ENCODE results near the gene GJD3. TPM values are rescaled to one million over a fixed set of nuclear protein-coding genes. Genes with fewer than 3 reads are reported as not detected.
"Not testable (repeated sequence)": the region's sequence is repeated elsewhere in the genome, so short reads cannot be mapped to it uniquely, and the experiment has no call there.

GJD3 gene
- total and polyA plus RNA-seq, 8 donors = 0.55 to 1.2 TPM; not detected in 6

- TF ChIP-seq EP300 (IDR thresholded peaks at IDR 0.05) (no peak), POLR2AphosphoS5 (IDR thresholded peaks at IDR 0.05) (no peak)
- TF ChIP-seq, protein P1, sequence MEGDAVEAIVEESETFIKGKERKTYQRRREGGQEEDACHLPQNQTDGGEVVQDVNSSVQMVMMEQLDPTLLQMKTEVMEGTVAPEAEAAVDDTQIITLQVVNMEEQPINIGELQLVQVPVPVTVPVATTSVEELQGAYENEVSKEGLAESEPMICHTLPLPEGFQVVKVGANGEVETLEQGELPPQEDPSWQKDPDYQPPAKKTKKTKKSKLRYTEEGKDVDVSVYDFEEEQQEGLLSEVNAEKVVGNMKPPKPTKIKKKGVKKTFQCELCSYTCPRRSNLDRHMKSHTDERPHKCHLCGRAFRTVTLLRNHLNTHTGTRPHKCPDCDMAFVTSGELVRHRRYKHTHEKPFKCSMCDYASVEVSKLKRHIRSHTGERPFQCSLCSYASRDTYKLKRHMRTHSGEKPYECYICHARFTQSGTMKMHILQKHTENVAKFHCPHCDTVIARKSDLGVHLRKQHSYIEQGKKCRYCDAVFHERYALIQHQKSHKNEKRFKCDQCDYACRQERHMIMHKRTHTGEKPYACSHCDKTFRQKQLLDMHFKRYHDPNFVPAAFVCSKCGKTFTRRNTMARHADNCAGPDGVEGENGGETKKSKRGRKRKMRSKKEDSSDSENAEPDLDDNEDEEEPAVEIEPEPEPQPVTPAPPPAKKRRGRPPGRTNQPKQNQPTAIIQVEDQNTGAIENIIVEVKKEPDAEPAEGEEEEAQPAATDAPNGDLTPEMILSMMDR (IDR thresholded peaks at IDR 0.05) = peak in 4 of 7 experiments; percentile 39 to 65 (median 52)
- WGBS, 5 donors = 50 to 64% (median 53%) methylated on average over 4 of the region's 4 CpGs
- Histone ChIP-seq H3K9me3 (no peaks in the 10 kb centered on the region), H3K27me3 (no peaks in the 10 kb centered on the region), H3K36me3 (peaks cover 0 to 4% (median 0%) of the 10 kb centered on the region in 4 donors), H3K4me3 (no peak overlapping the region), H3K4me1 (peaks cover 0 to 3% (median 0%) of the 10 kb centered on the region in 4 donors), H3K27ac (no peak overlapping the region)
- intact Hi-C loops (cut with DNase I; ENCODE audit: low total_unique reads) = no loop called here
- DNase-seq = peak in 1 of 2 donors; percentile 72
Measured at GRCh38 chr17:40399185-40399584, 34.6 kb upstream of the GJD3 start.

DNA sequence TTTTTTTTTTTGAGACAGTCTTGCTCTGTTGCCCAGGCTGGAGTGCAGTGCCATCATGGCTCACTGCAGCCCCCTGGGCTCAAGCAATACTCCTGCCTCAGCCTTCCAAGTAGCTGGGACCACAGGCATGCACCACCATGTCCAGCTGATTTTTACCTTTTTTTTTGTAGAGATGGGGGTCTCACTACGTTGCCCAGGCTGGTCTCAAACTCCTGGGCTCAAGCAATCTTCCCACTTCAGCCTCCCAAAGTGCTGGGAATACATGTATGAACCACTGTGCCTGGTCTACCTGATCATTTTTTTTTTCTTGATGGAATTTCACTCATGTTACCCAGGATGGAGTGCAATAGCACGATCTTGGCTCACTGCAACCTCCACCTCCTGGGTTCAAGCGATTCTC lies 22.0 kb upstream of the GJD3 start:
- H3K27me3 ChIP-seq; H3K36me3 ChIP-seq; H3K4me1 ChIP-seq; H3K27ac ChIP-seq; H3K4me3 ChIP-seq; intact Hi-C loops (cut with DNase I; ENCODE audit: low total_unique reads); DNase-seq; H3K9me3 ChIP-seq: not testable (repeated sequence)
- 91 to 98% (median 97%) methylated on average over 3 of the region's 3 CpGs for WGBS, 5 donors

DNA sequence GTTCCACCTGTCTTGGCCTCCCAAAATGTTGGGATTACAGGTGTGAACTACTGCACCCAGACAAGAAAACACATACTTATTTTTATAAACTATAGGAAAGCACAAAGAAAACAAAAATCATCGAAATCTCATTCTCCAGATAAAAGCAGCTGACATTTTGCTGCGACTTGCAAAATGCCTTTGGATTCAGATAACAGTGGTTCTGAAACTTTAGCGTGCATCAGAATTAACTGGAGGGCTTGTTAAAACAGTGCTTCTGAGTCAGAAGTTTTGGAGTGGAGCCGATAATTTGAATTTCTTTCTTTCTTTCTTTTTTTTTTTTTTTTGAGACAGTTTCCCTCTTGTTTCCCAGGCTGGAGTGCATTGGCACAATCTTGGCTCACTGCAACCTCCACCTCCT lies 17.7 kb upstream of the GJD3 start:
- no peak for TF ChIP-seq POLR2AphosphoS5 (IDR thresholded peaks at IDR 0.05)
- TF ChIP-seq, protein P1 (IDR thresholded peaks at IDR 0.05) = no peak
- TF ChIP-seq EP300 (IDR thresholded peaks at IDR 0.05) = no peak
- TF ChIP-seq POLR2A (IDR thresholded peaks at IDR 0.05) = no peak
- WGBS, 5 donors = 83 to 86% (median 84%) methylated on average over 4 of the region's 4 CpGs
- intact Hi-C loops (cut with DNase I; ENCODE audit: low total_unique reads) = no loop called here

DNA sequence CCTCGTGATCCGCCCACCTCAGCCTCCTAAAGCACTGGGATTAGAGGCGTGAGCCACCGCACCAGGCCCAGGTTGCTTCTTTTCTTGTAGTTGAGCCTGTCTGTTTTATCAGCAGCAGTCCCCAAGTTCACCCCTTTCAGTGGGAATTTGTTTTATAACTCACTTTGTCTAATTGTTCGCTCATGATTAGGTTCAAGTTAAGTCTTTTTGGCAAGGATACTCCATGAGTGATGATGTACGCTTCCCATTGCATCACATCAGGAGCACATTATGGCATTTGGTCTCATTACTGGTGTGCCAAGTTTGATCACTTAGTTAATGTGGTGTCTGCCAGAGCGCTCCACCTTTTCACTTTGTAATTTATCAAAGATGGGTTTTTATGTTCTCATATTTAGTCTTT lies 14.4 kb upstream of the GJD3 start:
- Histone ChIP-seq H3K36me3 (no peaks in the 10 kb centered on the region), H3K4me1 (no peaks in the 10 kb centered on the region), H3K27me3 (peaks cover 0 to 5% (median 0%) of the 10 kb centered on the region in 3 donors), H3K9me3 (no peaks in the 10 kb centered on the region), H3K4me3 (no peak overlapping the region), H3K27ac (no peak overlapping the region)
- DNase-seq = no peak
- intact Hi-C loops (cut with DNase I; ENCODE audit: low total_unique reads) = no loop called here
- TF ChIP-seq, protein P1 (IDR thresholded peaks at IDR 0.05) = no peak
- TF ChIP-seq POLR2AphosphoS5 (IDR thresholded peaks at IDR 0.05) (no peak), EP300 (IDR thresholded peaks at IDR 0.05) (no peak), POLR2A (IDR thresholded peaks at IDR 0.05) (no peak)
- WGBS, 5 donors = 83 to 93% (median 87%) methylated on average over 7 of the region's 7 CpGs

More for the DNA sequence above, 17.7 kb upstream of the GJD3 start:
- Histone ChIP-seq H3K9me3 (no peaks in the 10 kb centered on the region), H3K4me1 (no peaks in the 10 kb centered on the region), H3K36me3 (no peaks in the 10 kb centered on the region), H3K4me3 (no peak overlapping the region), H3K27ac (no peak overlapping the region), H3K27me3 (no peaks in the 10 kb centered on the region)
- DNase-seq = no peak

DNA sequence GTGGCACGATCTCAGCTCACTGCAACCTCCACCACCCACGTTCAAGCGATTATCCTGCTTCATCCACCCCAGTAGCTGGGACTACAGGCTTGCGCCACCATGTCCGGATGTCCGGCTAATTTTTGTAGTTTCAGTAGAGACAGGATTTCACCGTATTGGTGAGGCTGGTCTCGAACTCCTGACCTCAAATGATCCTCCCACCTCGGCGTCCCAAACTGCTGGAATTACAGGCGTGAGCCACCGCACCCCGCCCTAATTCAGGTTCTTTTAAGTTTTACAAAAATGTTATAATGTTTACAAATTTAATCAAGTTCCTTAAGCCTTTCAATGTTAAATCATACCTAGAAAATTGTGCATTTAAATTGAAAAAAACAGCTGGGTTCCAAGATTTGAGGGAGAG lies 13.3 kb upstream of the GJD3 start:
- no peak for DNase-seq
- H3K27me3 ChIP-seq = peaks cover 0 to 5% (median 0%) of the 10 kb centered on the region in 3 donors
- WGBS, 5 donors = 81 to 90% (median 86%) methylated on average over 13 of the region's 13 CpGs
- H3K9me3 ChIP-seq = peaks cover 0 to 3% (median 0%) of the 10 kb centered on the region in 4 donors
- no peaks in the 10 kb centered on the region for H3K36me3 ChIP-seq
- H3K4me3 ChIP-seq = no peak overlapping the region
- intact Hi-C loops (cut with DNase I; ENCODE audit: low total_unique reads) = no loop called here
- H3K4me1 ChIP-seq = no peaks in the 10 kb centered on the region
- no peak overlapping the region for H3K27ac ChIP-seq
- TF ChIP-seq, protein P1 (IDR thresholded peaks at IDR 0.05) = no peak
- TF ChIP-seq POLR2A (IDR thresholded peaks at IDR 0.05) (no peak), EP300 (IDR thresholded peaks at IDR 0.05) (no peak), POLR2AphosphoS5 (IDR thresholded peaks at IDR 0.05) (no peak)

DNA sequence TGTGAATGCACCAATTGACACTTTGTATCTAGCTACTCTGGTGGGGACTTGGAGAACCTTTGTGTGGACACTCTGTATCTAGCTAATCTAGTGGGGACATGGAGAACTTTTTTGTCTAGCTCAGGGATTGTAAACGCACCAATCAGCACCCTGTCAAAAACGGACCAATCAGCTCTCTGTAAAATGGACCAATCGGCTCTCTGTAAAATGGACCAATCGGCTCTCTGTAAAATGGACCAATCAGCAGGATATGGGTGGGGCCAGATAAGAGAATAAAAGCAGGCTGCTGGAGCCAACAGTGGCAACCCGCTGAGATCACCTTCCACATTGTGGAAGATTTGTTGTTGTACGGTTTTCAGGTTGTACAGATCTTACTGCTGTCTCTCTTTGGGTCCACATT lies 12.0 kb upstream of the GJD3 start:
- DNase-seq; H3K4me1 ChIP-seq; H3K27me3 ChIP-seq; intact Hi-C loops (cut with DNase I; ENCODE audit: low total_unique reads); H3K4me3 ChIP-seq; H3K27ac ChIP-seq; H3K36me3 ChIP-seq; H3K9me3 ChIP-seq: not testable (repeated sequence)
- WGBS, 5 donors = 74 to 84% (median 77%) methylated on average over 6 of the region's 6 CpGs

DNA sequence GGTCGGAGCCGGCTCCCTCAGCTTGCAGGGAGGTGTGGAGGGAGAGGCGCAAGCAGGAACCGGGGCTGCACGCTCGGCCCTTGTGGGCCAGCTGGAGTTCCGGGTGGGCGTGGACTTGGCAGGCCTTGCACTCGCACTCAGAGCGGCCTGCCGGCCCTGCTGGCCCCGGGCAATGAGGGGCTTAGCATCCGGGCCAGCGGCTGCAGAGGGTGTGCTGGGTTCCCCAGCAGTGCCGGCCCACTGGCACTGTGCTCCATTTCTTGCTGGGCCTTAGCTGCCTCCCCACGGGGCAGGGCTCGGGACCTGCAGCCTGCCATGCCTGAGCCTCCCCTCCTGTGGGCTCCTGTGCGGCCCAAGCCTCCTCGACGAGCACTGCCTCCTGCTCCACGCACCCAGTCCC lies 11.2 kb upstream of the GJD3 start:
- H3K9me3 ChIP-seq; H3K27me3 ChIP-seq; H3K27ac ChIP-seq; intact Hi-C loops (cut with DNase I; ENCODE audit: low total_unique reads); DNase-seq; H3K4me3 ChIP-seq; H3K4me1 ChIP-seq; H3K36me3 ChIP-seq: not testable (repeated sequence)
- 81 to 94% (median 90%) methylated on average over 9 to 21 of the region's 21 CpGs for WGBS, 5 donors
